HEK293T (cell line): Measurements from ENCODE around the gene SPRR1B.

Experiments
- ARNT ChIP-seq: fragments of 450-650 bp; IDR thresholded peaks from 2 replicates; pipeline ENCODE4 v1.6.1; 2017; ENCODE audit warnings: mild to moderate bottlenecking
- BHLHE40 ChIP-seq: fragments of 450-650 bp; IDR thresholded peaks from 2 replicates; pipeline ENCODE4 v1.6.1; 2016; ENCODE audit warnings: mild to moderate bottlenecking, moderate library complexity, borderline replicate concordance
- CTBP1 ChIP-seq: fragments of 450-650 bp; IDR thresholded peaks from 2 replicates; pipeline ENCODE4 v1.6.1; 2016; ENCODE audit warnings: borderline replicate concordance
- ELF4 ChIP-seq: fragments of 450-650 bp; IDR thresholded peaks from 2 replicates; pipeline ENCODE4 v1.6.1; 2017; ENCODE audit warnings: antibody characterized with exemption
- FOXK2 ChIP-seq: fragments of 450-650 bp; IDR thresholded peaks from 2 replicates; pipeline ENCODE4 v1.6.1; 2016; ENCODE audit warnings: mild to moderate bottlenecking
- FOXM1 ChIP-seq: fragments of 450-650 bp; IDR thresholded peaks from 2 replicates; pipeline ENCODE4 v1.6.1; 2017; ENCODE audit warnings: mild to moderate bottlenecking, borderline replicate concordance
- LEF1 ChIP-seq: fragments of 450-650 bp; IDR thresholded peaks from 2 replicates; pipeline ENCODE4 v1.6.1; 2017; ENCODE audit warnings: mild to moderate bottlenecking, borderline replicate concordance
- PKNOX1 ChIP-seq: fragments of 450-650 bp; IDR thresholded peaks from 2 replicates; pipeline ENCODE4 v1.6.1; 2016
- SP1 ChIP-seq: fragments of 450-650 bp; IDR thresholded peaks from 2 replicates; pipeline ENCODE4 v1.6.1; 2017
- SUZ12 ChIP-seq: fragments of 450-650 bp; IDR thresholded peaks from 2 replicates; pipeline ENCODE4 v1.6.1; 2016; ENCODE audit warnings: mild to moderate bottlenecking
- ZNF384 ChIP-seq: fragments of 450-650 bp; IDR thresholded peaks from 2 replicates; pipeline ENCODE4 v1.6.1; 2016

- TF ChIP-seq FOXK2 (no peak), ARNT (no peak), SP1 (no peak), LEF1 (no peak), PKNOX1 (no peak), CTBP1 (no peak), SUZ12 (no peak), BHLHE40 (no peak), ZNF384 (no peak), ELF4 (no peak), FOXM1 (no peak)
Observed at GRCh38 chr1:153000294-153000693, 30.7 kb upstream of the SPRR1B start.
